GM10847 (cell line): ENCODE data around the gene CD200.

Experiments used
- POLR2A ChIP-seq: IDR thresholded peaks from 2 replicates; pipeline ENCODE4 v1.6.1; 2011; ENCODE audit not compliant: insufficient read length; ENCODE audit errors: extremely low read depth

Gene CD200

DNA sequence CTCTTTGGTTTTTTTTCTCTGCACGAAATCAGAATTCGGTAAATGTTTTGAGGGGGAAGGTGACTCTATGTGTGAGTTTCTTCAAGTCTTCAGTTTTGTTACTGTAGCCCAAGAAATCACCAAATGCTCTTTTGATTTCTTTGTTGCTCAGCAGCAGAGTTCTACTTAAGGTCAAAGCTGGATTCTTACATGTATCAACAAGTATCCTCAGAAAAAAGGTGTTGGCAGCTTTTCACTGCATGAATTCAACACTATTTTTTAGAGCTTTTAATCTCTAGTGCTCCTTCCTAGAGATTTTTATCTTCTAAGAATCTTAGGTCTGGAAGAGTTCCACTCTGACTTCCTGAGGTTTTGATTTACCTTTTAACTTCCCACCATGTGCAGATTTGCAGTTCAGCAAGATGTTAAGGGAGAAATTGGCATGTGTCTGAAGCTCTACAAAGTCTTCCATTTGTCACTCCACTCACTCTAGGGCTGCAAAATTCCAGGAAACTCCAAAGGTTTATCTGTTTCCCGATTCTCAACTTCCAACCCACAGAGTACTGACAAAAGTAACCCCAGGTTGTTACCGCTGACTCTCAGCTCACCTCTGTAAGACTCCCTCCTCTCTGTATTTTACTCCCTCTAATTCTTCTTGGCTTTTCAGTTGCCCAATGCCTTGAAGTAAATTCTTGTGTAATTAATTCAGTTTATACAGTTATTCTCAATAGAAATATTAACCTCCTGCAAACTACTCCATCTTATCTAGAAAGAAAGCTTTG is 13.3 kb upstream of the CD200 start:
- no peak for TF ChIP-seq POLR2A

- no peak for TF ChIP-seq POLR2A
These were observed 12.3 kb upstream of the CD200 start for GRCh38 chr3:112320691-112321090.

GRCh38 chr3:112321867-112322652 is 10.9 kb upstream of the CD200 start:
- no peak for TF ChIP-seq POLR2A

GRCh38 chr3:112327371-112327951 is 5.5 kb upstream of the CD200 start:
- TF ChIP-seq POLR2A = no peak

DNA sequence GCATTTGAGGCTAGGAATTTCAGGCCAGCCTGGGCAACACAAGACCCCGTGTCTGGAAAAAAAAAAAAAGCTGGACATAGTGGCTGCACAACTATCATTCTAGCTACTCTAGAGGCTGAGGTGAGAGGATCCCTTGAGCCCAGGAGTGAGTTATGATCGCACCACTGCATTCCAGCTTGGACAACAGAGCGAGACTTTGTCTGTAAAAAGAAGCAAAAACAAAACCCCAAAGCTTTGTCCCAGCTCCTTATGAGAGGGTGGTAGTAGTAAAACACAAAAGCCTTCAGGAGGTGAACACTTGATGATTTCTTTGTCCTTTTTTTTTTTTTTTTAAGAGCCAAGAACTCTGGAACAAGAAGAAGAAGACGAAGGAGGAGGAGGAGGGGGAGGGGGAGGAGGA is 1.1 kb upstream of the CD200 start:
- TF ChIP-seq POLR2A = no peak

GRCh38 chr3:112333381-112334317 is 693 bp downstream of the CD200 start:
- no peak for TF ChIP-seq POLR2A

DNA sequence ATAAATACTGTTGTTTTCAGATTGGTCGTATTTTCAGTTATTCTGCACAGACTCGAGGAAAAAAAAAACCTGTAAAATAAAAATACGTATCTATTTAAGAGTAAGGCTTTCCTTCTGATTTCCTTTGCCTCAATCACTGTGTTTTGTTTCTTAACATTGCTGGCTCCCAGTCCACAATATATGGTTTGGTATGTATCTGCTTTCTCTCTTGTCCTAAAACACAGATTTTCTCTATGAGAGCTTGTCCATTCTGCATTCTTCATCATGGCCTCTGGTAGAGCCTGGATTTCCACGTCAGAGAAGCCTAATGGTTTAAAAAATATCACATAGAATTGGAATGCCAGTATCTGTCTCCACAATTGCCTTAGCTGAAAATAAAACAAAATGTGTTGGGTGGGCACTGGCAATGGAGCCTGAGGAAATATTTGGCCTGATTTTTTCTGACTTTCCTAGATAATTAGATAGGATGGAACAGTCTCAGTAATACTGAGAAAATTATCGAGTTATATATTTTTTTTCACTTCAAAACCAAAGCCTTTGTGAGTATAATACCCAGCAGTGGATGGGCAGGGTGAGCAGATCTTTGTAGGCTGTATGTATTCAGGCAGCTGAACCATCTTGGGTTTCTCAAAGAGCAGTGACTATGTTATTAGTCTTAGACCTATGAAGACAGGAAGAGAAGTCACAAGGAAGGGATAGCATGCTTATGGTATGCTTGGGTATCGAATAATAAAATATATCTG is 1.9 kb downstream of the CD200 start:
- TF ChIP-seq POLR2A = no peak

DNA sequence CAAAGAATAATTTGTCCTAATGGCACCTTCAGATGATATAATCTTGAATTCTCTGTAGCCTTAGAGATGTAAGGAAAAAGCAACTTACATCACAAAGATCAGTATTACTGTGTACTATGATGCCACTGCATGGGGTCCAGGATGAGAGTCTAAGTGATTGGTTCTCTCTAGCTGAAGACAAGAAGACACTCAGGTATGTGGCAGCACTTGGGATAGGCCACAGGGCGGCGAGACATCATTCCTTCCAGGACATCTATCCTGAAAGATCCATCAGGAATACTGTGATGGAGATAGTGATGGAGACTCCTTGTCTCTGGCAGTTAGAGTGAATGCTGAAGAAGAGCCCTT is 2.5 kb downstream of the CD200 start:
- no peak for TF ChIP-seq POLR2A

DNA sequence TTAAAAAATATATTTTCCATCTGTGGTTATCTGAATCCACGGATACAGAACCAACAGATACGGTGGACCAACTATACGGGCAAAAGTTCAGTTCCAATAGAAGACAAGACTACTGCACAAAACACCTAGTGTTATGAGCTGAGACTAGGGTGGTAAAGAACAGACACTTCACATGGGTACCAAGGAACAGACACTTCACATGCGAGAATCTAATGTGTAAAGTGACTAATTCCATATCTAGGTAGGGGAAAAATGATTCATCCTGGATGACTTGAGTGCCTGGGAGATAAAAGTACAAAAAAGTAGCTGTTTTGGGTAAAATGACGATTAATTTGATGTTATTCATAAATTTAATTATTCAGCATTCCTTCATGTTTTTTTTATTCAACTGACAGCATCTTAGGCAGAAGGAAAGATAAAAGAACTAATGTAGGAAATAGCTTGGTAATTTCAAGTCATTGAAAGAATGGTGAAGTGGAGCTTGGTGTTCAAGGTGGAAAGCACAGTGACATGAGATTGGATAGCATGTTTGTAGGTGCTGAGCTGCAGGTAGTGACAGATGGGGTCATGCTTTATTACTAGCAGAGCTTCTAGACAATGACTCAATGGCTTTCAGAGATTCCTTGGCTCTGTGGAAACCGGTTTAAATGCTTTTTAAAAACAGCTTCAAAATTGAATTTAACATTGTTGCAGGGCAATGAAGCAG is 5.2 kb downstream of the CD200 start:
- TF ChIP-seq POLR2A = no peak

- no peak for TF ChIP-seq POLR2A
These were observed 5.7 kb downstream of the CD200 start for GRCh38 chr3:112338727-112339056.

DNA sequence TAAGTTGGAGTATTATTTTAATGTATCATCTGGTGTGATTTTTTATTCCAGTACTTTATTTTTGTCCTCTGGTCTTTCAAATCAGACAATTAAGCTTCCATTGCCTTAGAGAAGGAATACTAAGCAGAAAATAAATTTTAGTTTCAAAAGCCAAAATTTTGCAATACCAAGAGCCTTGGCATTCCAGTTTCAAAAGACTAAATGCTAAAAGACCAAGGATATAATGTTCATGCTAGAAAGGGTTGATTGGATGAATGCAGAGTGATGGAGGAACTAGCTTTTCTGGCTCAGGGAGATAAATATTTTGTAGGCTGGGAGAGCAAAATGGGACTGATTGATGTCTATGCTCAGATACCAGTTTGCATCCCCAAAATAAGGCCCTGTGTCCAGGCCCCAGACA is 6.2 kb downstream of the CD200 start:
- no peak for TF ChIP-seq POLR2A

DNA sequence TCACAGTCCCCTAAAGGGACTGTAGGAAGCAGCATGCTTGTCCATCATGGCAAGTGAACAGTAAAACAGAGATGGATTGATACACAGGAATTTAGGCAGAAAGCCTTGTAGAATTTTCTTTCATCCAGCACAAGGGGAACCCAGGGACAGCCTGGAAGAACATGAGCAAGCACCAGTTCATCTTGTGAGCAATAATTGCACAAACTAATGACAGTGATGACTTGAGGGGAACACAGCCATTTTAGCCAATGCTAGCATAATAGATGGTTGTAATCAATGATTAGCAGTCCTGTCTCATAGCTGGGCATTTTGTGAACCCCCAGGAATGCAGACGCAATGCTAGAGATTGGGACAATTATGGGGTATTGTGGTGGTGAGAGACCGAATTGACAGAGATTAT is 6.7 kb downstream of the CD200 start:
- TF ChIP-seq POLR2A = no peak

DNA sequence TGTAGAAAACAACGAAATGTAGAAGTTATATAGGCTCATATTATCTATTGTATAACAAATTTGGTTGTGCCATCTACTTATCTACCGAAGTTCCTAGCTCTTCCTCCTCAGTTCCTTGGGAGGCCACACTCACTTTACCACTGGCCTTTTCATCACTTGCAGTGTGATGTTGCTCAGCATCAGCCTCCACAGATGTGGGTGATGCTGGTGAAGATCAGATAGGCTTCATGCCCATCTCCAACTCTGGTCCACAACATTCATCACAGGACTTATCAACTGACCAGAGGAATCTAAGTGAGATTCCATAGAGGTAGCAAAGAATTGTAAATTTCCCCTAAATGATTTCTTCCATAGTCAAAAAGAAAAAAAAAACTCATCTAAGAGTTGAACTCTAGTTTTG is 8.4 kb downstream of the CD200 start:
- no peak for TF ChIP-seq POLR2A

GRCh38 chr3:112345681-112346080 is 12.7 kb downstream of the CD200 start:
- TF ChIP-seq POLR2A = no peak
